Measurements from ENCODE around the gene C5orf58. TPM values are rescaled to one million over a fixed set of nuclear protein-coding genes. Genes with fewer than 3 reads are reported as not detected.

C5orf58 gene
- total RNA-seq, 8 experiments from 2014 or later = 0.15 to 15.0 (median 1.7) TPM; not detected in 1

- Histone ChIP-seq H3K4me1 (replicated peaks in 1 of 2) (peaks cover 23 to 29% of the 10 kb centered on the region in 2 donors), H3K4me3 (no peak overlapping the region), H3K27ac (no peak overlapping the region)
- ATAC-seq (replicated peaks in 6 of 8) = no peak
- WGBS, 10 experiments = 40 to 100% (median 72%) methylated on average over 1 to 5 of the region's 6 CpGs; no CpG with 5 or more reads in 2 of the 10 experiments
- in situ Hi-C loops (cut with MboI; ENCODE audit: low pct_unique_long_range_greater_than_20kb in 2 of 9, low sequenced_read_pairs in 9 of 9, unreplicated experiment in 9 of 9) = loop anchor here in 1 of 9 experiments (10.0 kb wide), 1 partner anchor 137 kb away; no protein-coding TSS in a partner anchor
Measured at GRCh38 chr5:170277867-170278281, 45.1 kb downstream of the C5orf58 start.

GRCh38 chr5:170278611-170279458 is 46.0 kb downstream of the C5orf58 start:
- 0 to 100% (median 75%) methylated on average over 1 to 2 of the region's 9 CpGs; no CpG with 5 or more reads in 5 of the 10 experiments for WGBS, 10 experiments
- Histone ChIP-seq H3K27ac (no peak overlapping the region), H3K4me3 (no peak overlapping the region), H3K4me1 (replicated peaks in 1 of 2) (peaks cover 22 to 24% of the 10 kb centered on the region in 2 donors)
- in situ Hi-C loops (cut with MboI; ENCODE audit: low pct_unique_long_range_greater_than_20kb in 2 of 9, low sequenced_read_pairs in 9 of 9, unreplicated experiment in 9 of 9) = loop anchor here in 1 of 9 experiments (10.0 kb wide), 1 partner anchor 136 kb away; no protein-coding TSS in a partner anchor
- ATAC-seq (replicated peaks in 6 of 8) = peak in 5 of 8 experiments; percentile 50 to 74 (median 66)

- Histone ChIP-seq H3K4me1 (replicated peaks in 1 of 2) (peaks cover 18 to 19% of the 10 kb centered on the region in 2 donors), H3K27ac (no peak overlapping the region), H3K4me3 (no peak overlapping the region)
- 61 to 100% (median 88%) methylated on average over 1 to 4 of the region's 4 CpGs; no CpG with 5 or more reads in 3 of the 10 experiments for WGBS, 10 experiments
- ATAC-seq (replicated peaks in 6 of 8) = peak in 2 of 8 experiments; percentile 15 to 20
- in situ Hi-C loops (cut with MboI; ENCODE audit: low pct_unique_long_range_greater_than_20kb in 2 of 9, low sequenced_read_pairs in 9 of 9, unreplicated experiment in 9 of 9) = loop anchor here in 1 of 9 experiments (10.0 kb wide), 1 partner anchor 135 kb away; no protein-coding TSS in a partner anchor
Measured at GRCh38 chr5:170279459-170279817, 46.7 kb downstream of the C5orf58 start.

DNA sequence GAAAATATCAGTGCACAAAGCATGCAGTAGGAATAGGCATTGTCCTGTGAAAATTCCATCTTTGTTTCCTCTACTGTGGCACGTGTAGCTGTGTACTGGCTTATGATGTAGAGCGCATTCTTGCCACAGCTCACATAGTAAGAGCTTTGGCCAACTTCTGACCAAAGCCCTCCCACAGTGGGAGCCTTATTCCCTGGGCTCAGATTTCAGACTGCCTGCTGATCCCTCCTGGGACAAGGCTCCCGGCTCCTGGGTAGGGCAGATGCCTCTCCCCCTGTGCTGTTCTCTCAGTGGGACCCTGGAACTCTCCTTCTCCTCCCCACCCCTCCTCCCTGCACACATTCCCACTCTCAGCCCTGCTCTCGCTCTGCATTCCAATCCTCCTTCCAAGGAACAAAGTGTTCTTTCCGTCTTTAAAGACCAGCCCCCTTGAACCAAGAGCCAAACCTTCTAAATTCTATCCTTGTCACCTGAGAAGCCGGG is 47.3 kb downstream of the C5orf58 start:
- ATAC-seq (replicated peaks in 6 of 8) = peak in 4 of 8 experiments; percentile 17 to 67 (median 42)
- no peak overlapping the region for H3K4me3 ChIP-seq
- H3K27ac ChIP-seq = no peak overlapping the region
- WGBS, 10 experiments = 8 to 100% (median 45%) methylated on average over 1 to 6 of the region's 6 CpGs; no CpG with 5 or more reads in 3 of the 10 experiments
- peaks cover 18 to 19% of the 10 kb centered on the region in 2 donors for H3K4me1 ChIP-seq (replicated peaks in 1 of 2)
- in situ Hi-C loops (cut with MboI; ENCODE audit: low pct_unique_long_range_greater_than_20kb in 2 of 9, low sequenced_read_pairs in 9 of 9, unreplicated experiment in 9 of 9) = no loop called here

DNA sequence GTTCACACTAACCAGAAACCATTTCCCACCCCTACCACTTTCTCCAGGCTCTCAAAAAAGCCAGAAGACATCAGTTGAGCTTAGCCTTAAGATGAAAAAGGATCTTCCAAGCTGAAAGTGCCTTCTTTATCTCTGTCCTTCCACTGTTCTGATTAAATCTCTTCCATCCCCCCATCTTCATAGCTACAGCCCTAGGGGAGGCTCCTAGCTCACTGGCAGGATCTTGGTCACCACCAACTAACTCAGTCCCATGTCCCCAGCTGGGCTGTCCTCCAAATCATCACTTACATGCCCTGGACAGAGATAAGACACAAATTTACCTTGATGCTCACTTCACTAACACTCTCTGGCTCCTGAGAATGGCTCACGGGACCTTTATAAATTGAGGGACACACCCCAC is 50.5 kb downstream of the C5orf58 start:
- no peak for ATAC-seq (replicated peaks in 6 of 8)
- no peak overlapping the region for H3K4me3 ChIP-seq
- H3K27ac ChIP-seq = no peak overlapping the region
- WGBS, 10 experiments = 80 to 88% methylated on average over 1 of the region's 1 CpG; no CpG with 5 or more reads in 8 of the 10 experiments
- in situ Hi-C loops (cut with MboI; ENCODE audit: low pct_unique_long_range_greater_than_20kb in 2 of 9, low sequenced_read_pairs in 9 of 9, unreplicated experiment in 9 of 9) = no loop called here
- peaks cover 18 to 19% of the 10 kb centered on the region in 2 donors for H3K4me1 ChIP-seq (replicated peaks in 1 of 2)

GRCh38 chr5:170284231-170284630 is 51.4 kb downstream of the C5orf58 start:
- in situ Hi-C loops (cut with MboI; ENCODE audit: low pct_unique_long_range_greater_than_20kb in 2 of 9, low sequenced_read_pairs in 9 of 9, unreplicated experiment in 9 of 9) = no loop called here
- no peak for ATAC-seq (replicated peaks in 6 of 8)
- Histone ChIP-seq H3K27ac (no peak overlapping the region), H3K4me1 (replicated peaks in 1 of 2) (peaks cover 10 to 11% of the 10 kb centered on the region in 2 donors), H3K4me3 (no peak overlapping the region)
- WGBS, 10 experiments = 0 to 100% (median 65%) methylated on average over 1 to 2 of the region's 2 CpGs

GRCh38 chr5:170285181-170285580 is 52.4 kb downstream of the C5orf58 start:
- ATAC-seq (replicated peaks in 6 of 8) = no peak
- Histone ChIP-seq H3K4me1 (replicated peaks in 1 of 2) (peaks cover under 1 to 1% of the 10 kb centered on the region in 2 donors), H3K27ac (no peak overlapping the region), H3K4me3 (no peak overlapping the region)
- in situ Hi-C loops (cut with MboI; ENCODE audit: low pct_unique_long_range_greater_than_20kb in 2 of 9, low sequenced_read_pairs in 9 of 9, unreplicated experiment in 9 of 9) = no loop called here

GRCh38 chr5:170286386-170286925 is 53.7 kb downstream of the C5orf58 start:
- WGBS, 10 experiments = 0 to 65% (median 21%) methylated on average over 1 to 3 of the region's 3 CpGs; no CpG with 5 or more reads in 2 of the 10 experiments
- peak in 3 of 8 experiments; percentile 54 to 79 (median 61) for ATAC-seq (replicated peaks in 6 of 8)
- in situ Hi-C loops (cut with MboI; ENCODE audit: low pct_unique_long_range_greater_than_20kb in 2 of 9, low sequenced_read_pairs in 9 of 9, unreplicated experiment in 9 of 9) = no loop called here
- no peak overlapping the region for H3K4me3 ChIP-seq
- H3K4me1 ChIP-seq (replicated peaks in 1 of 2) = no peaks in the 10 kb centered on the region
- H3K27ac ChIP-seq = no peak overlapping the region

DNA sequence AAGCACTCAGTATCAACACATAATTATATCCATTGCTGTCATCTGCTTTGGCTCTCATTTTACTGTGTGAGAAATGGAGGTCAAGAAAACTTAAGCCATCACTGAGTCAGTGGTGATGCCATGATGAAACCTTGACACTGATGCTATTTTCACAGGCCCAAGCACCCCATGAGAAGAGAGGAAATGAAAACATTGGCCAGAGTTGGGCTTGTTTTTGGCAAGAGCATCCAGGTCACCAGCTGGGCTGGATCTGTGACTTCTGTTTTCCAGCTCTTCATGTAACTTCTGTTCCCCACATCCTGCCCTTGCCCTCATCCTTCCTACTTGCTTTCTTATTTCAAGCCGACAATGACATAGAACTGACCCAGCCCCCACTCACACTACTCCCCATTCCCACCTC is 54.7 kb downstream of the C5orf58 start:
- no peak overlapping the region for H3K27ac ChIP-seq
- ATAC-seq (replicated peaks in 6 of 8) = no peak
- in situ Hi-C loops (cut with MboI; ENCODE audit: low pct_unique_long_range_greater_than_20kb in 2 of 9, low sequenced_read_pairs in 9 of 9, unreplicated experiment in 9 of 9) = no loop called here
- WGBS, 10 experiments = 57 to 86% (median 71%) methylated on average over 1 of the region's 1 CpG; no CpG with 5 or more reads in 7 of the 10 experiments
- H3K4me3 ChIP-seq = no peak overlapping the region
- no peaks in the 10 kb centered on the region for H3K4me1 ChIP-seq (replicated peaks in 1 of 2)

GRCh38 chr5:170288151-170288550 is 55.4 kb downstream of the C5orf58 start:
- in situ Hi-C loops (cut with MboI; ENCODE audit: low pct_unique_long_range_greater_than_20kb in 2 of 9, low sequenced_read_pairs in 9 of 9, unreplicated experiment in 9 of 9) = no loop called here
- no peak overlapping the region for H3K27ac ChIP-seq
- 50 to 67% methylated on average over 2 of the region's 2 CpGs; no CpG with 5 or more reads in 8 of the 10 experiments for WGBS, 10 experiments
- no peak overlapping the region for H3K4me3 ChIP-seq
- no peak for ATAC-seq (replicated peaks in 6 of 8)
- H3K4me1 ChIP-seq (replicated peaks in 1 of 2) = no peaks in the 10 kb centered on the region

DNA sequence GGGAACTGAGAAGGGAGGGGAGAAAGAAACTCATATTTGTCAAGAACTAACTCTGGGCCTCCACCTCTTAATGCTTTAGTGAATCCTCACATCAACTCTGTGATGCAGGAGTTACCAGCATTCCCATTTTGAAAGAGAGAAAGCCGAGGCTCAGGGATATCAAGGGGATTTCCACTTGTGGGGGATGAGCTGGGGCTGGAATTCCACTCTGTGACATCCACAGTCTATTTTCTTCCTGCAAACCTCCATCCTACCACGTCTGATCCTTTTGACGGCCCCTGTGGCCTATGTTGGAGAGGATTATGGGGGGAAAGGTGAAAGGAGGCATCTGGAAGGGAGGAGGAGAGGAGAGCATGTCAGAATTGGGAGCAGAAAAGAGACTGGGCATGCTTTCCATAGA is 55.8 kb downstream of the C5orf58 start:
- Histone ChIP-seq H3K4me3 (no peak overlapping the region), H3K4me1 (replicated peaks in 1 of 2) (no peaks in the 10 kb centered on the region), H3K27ac (no peak overlapping the region)
- WGBS, 10 experiments = 17 to 100% (median 30%) methylated on average over 1 to 3 of the region's 3 CpGs; no CpG with 5 or more reads in 4 of the 10 experiments
- no peak for ATAC-seq (replicated peaks in 6 of 8)
- in situ Hi-C loops (cut with MboI; ENCODE audit: low pct_unique_long_range_greater_than_20kb in 2 of 9, low sequenced_read_pairs in 9 of 9, unreplicated experiment in 9 of 9) = no loop called here

DNA sequence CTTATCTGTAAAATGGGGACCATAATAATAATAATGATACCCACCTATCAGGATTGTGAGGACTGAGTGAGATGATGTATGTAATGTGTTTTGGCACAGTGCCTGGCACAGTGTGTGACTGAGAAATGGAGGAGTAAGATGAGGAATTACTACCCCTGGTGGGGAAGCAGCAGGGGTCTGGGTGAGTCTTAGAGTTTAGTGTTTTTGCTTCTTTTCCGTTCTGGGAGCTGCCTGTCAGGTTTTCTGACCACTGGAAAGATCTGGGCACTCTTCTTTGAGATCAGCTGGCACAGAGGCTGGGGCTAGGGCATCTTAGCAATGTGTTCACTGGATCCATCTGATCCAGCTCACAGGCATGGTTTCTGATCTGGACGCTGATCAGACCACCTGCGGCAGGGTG is 56.3 kb downstream of the C5orf58 start:
- WGBS, 10 experiments = 6 to 100% (median 69%) methylated on average over 1 to 3 of the region's 3 CpGs; no CpG with 5 or more reads in 2 of the 10 experiments
- no peak overlapping the region for H3K4me3 ChIP-seq
- peak in 1 of 8 experiments; percentile 41 for ATAC-seq (replicated peaks in 6 of 8)
- H3K4me1 ChIP-seq (replicated peaks in 1 of 2) = no peaks in the 10 kb centered on the region
- no peak overlapping the region for H3K27ac ChIP-seq
- in situ Hi-C loops (cut with MboI; ENCODE audit: low pct_unique_long_range_greater_than_20kb in 2 of 9, low sequenced_read_pairs in 9 of 9, unreplicated experiment in 9 of 9) = no loop called here

DNA sequence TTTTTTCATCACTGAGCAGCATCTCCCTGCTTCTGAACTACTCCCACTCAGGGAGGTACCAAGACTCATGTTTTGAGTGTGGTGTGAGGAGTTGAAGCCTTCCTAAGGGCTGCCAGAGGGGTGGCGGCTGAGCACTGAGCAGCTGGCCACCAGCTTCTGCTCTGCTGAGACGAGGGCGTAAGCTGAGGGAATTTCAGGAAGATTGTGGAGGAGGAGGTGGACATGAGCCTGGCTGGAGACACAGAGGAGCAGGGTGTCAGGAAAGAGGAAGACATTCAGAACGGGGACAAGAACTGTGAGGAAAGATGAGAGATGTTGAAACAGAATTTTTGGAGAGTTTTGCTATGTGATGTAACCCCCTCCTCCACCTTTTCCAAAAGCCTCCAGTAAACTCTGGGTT is 57.0 kb downstream of the C5orf58 start:
- ATAC-seq (replicated peaks in 6 of 8) = peak in 2 of 8 experiments; percentile 26 to 90
- Histone ChIP-seq H3K27ac (no peak overlapping the region), H3K4me3 (no peak overlapping the region), H3K4me1 (replicated peaks in 1 of 2) (no peaks in the 10 kb centered on the region)
- 0 to 85% (median 10%) methylated on average over 2 to 4 of the region's 4 CpGs; no CpG with 5 or more reads in 3 of the 10 experiments for WGBS, 10 experiments
- in situ Hi-C loops (cut with MboI; ENCODE audit: low pct_unique_long_range_greater_than_20kb in 2 of 9, low sequenced_read_pairs in 9 of 9, unreplicated experiment in 9 of 9) = no loop called here

Measured in motor neuron (in vitro differentiated cells).